ENCODE results near the gene FFAR1. TPM values are rescaled to one million over a fixed set of nuclear protein-coding genes. Genes with fewer than 3 reads are reported as not detected.
"Not testable (repeated sequence)": the region's sequence is repeated elsewhere in the genome, so short reads cannot be mapped to it uniquely, and the experiment has no call there.

The FFAR1 gene
- total RNA-seq, 4 donors from 2014 or later, result not detected

- Histone ChIP-seq H3K4me1 (no peaks in the 10 kb centered on the region), H3K27ac (no peak overlapping the region), H3K4me3 (no peak overlapping the region), H3K27me3 (no peaks in the 10 kb centered on the region), H3K9me3 (no peaks in the 10 kb centered on the region), H3K36me3 (no peaks in the 10 kb centered on the region)
- DNase-seq (ENCODE audit: low spot score in 2 of 2), result no peak
- TF ChIP-seq EP300 (IDR thresholded peaks at IDR 0.05) (no peak), POLR2A (IDR thresholded peaks at IDR 0.05) (no peak), POLR2AphosphoS5 (IDR thresholded peaks at IDR 0.05) (no peak), CTCF (IDR thresholded peaks at IDR 0.05) (no peak)
Measured at GRCh38 chr19:35369522-35369921, 21.8 kb downstream of the FFAR1 start.

- DNase-seq (ENCODE audit: low spot score in 2 of 2), result peak in 1 of 2 donors; percentile 69
- Histone ChIP-seq H3K27me3 (peaks cover 2% of the 10 kb centered on the region), H3K9me3 (no peaks in the 10 kb centered on the region), H3K4me1 (no peaks in the 10 kb centered on the region), H3K27ac (no peak within 1 kb of the TSS), H3K36me3 (no peaks in the 10 kb centered on the region), H3K4me3 (no peak within 1 kb of the TSS)
- 85% methylated on average over 4 of the region's 8 CpGs for WGBS
- no peak for TF ChIP-seq POLR2A (IDR thresholded peaks at IDR 0.05)
Measured at GRCh38 chr19:35370722-35371121, 23.0 kb downstream of the FFAR1 start, which contains the start of gene GPR42. GPR42 (plus strand) TSS chr19:35371068; CDS start chr19:35371360, 292 bp downstream.

- Histone ChIP-seq H3K4me1 (no peaks in the 10 kb centered on the region), H3K27ac (no peak overlapping the region), H3K36me3 (no peaks in the 10 kb centered on the region), H3K27me3 (peaks cover 4% of the 10 kb centered on the region), H3K9me3 (no peaks in the 10 kb centered on the region), H3K4me3 (no peak overlapping the region)
- WGBS, result 92% methylated on average over 7 of the region's 7 CpGs
- peak in 1 of 2 donors; percentile 9 for DNase-seq (ENCODE audit: low spot score in 2 of 2)
- TF ChIP-seq POLR2A (IDR thresholded peaks at IDR 0.05) (no peak), EP300 (IDR thresholded peaks at IDR 0.05) (no peak)
Measured at GRCh38 chr19:35373492-35373891, 25.8 kb downstream of the FFAR1 start.

GRCh38 chr19:35374031-35374430 is 26.3 kb downstream of the FFAR1 start:
- DNase-seq (ENCODE audit: low spot score in 2 of 2); H3K9me3 ChIP-seq; H3K36me3 ChIP-seq; H3K4me3 ChIP-seq; H3K27me3 ChIP-seq; H3K4me1 ChIP-seq; H3K27ac ChIP-seq: not testable (repeated sequence)

- Histone ChIP-seq H3K9me3 (no peaks in the 10 kb centered on the region), H3K36me3 (no peaks in the 10 kb centered on the region), H3K4me1 (no peaks in the 10 kb centered on the region), H3K4me3 (no peak overlapping the region), H3K27me3 (peaks cover 4% of the 10 kb centered on the region), H3K27ac (no peak overlapping the region)
- 66% methylated on average over 12 of the region's 12 CpGs for WGBS
- no peak for TF ChIP-seq POLR2AphosphoS5 (IDR thresholded peaks at IDR 0.05)
- no peak for TF ChIP-seq EP300 (IDR thresholded peaks at IDR 0.05)
- no peak for TF ChIP-seq CTCF (IDR thresholded peaks at IDR 0.05)
- TF ChIP-seq POLR2A (IDR thresholded peaks at IDR 0.05), result no peak
- peak in 1 of 2 donors; percentile 72 for DNase-seq (ENCODE audit: low spot score in 2 of 2)
Measured at GRCh38 chr19:35375505-35376307, 28.0 kb downstream of the FFAR1 start.

- 57% methylated on average over 1 of the region's 1 CpG for WGBS
- no peak overlapping the region for H3K27ac ChIP-seq
- H3K4me1 ChIP-seq, result peaks cover under 1% of the 10 kb centered on the region
- DNase-seq (ENCODE audit: low spot score in 2 of 2), result peak in 1 of 2 donors; percentile 16
- no peaks in the 10 kb centered on the region for H3K9me3 ChIP-seq
- H3K27me3 ChIP-seq, result peaks cover 11% of the 10 kb centered on the region
- no peaks in the 10 kb centered on the region for H3K36me3 ChIP-seq
- H3K4me3 ChIP-seq, result no peak overlapping the region
- TF ChIP-seq POLR2AphosphoS5 (IDR thresholded peaks at IDR 0.05), result no peak
- TF ChIP-seq CTCF (IDR thresholded peaks at IDR 0.05), result no peak
- TF ChIP-seq EP300 (IDR thresholded peaks at IDR 0.05), result no peak
- TF ChIP-seq POLR2A (IDR thresholded peaks at IDR 0.05), result no peak
Measured at GRCh38 chr19:35377656-35378055, 30.0 kb downstream of the FFAR1 start.
